GM23338 (cell line): ENCODE results near the gene ITIH5. TPM values are rescaled to one million over a fixed set of nuclear protein-coding genes. Genes with fewer than 3 reads are reported as not detected.

Experiments
- ATAC-seq: fragments of 200-7000 bp; cut with Tn5 transposase; 3 replicates; pipeline ENCODE4 v1.9.1; 2020
- DNase-seq: peaks from one replicate; pipeline ENCODE4 v3.0.0-alpha.2; 2015; ENCODE audit warnings: low spot score
- H2AFZ ChIP-seq: fragments of 200-600 bp; sonication (generic); 2 replicates; pipeline ENCODE4 v1.8.0; 2016; ENCODE audit warnings: antibody characterized with exemption, mild to moderate bottlenecking, moderate library complexity
- H3F3A ChIP-seq: fragments of 200-600 bp; sonication (generic); replicated peaks from 2 replicates; pipeline ENCODE4 v1.8.0; 2017; ENCODE audit warnings: antibody characterized with exemption, mixed run types, low read depth
- H3K27ac ChIP-seq: fragments of 200-600 bp; sonication (generic); 2 replicates; pipeline ENCODE4 v1.6.1; 2016; ENCODE audit warnings: low read depth
- H3K27me3 ChIP-seq: fragments of 200-600 bp; sonication (generic); 2 replicates; pipeline ENCODE4 v1.8.0; 2016; ENCODE audit warnings: mild to moderate bottlenecking, mixed run types, moderate library complexity; ENCODE audit not compliant: insufficient read depth
- H3K36me3 ChIP-seq: fragments of 200-600 bp; sonication (generic); 2 replicates; pipeline ENCODE4 v1.8.0; 2016; ENCODE audit warnings: mild to moderate bottlenecking; ENCODE audit not compliant: insufficient read depth
- H3K4me1 ChIP-seq: fragments of 200-600 bp; sonication (generic); 2 replicates; pipeline ENCODE4 v1.8.0; 2016; ENCODE audit warnings: mild to moderate bottlenecking, moderate library complexity; ENCODE audit not compliant: insufficient read depth
- H3K4me2 ChIP-seq: fragments of 200-600 bp; sonication (generic); 2 replicates; pipeline ENCODE4 v1.7.1; 2017; ENCODE audit warnings: mixed run types
- H3K4me3 ChIP-seq: fragments of 200-600 bp; sonication (generic); 2 replicates; pipeline ENCODE4 v1.6.1; 2016; ENCODE audit warnings: mixed run types
- H3K79me2 ChIP-seq: fragments of 200-600 bp; sonication (generic); replicated peaks from 2 replicates; pipeline ENCODE4 v1.8.0; 2017; ENCODE audit warnings: mild to moderate bottlenecking; ENCODE audit not compliant: insufficient read depth
- H3K9me2 ChIP-seq: fragments of 200-600 bp; sonication (generic); 2 replicates; pipeline ENCODE4 v1.8.0; 2017; ENCODE audit not compliant: insufficient read depth
- H4K20me1 ChIP-seq: fragments of 200-600 bp; sonication (generic); replicated peaks from 2 replicates; pipeline ENCODE4 v1.8.0; 2017; ENCODE audit warnings: mild to moderate bottlenecking; ENCODE audit not compliant: insufficient read depth
- H3K27ac Mint-ChIP-seq: 2 replicates; pipeline ENCODE4 v1.8.0; 2020; ENCODE audit warnings: inconsistent platforms, mild to moderate bottlenecking, moderate library complexity, mixed read lengths
- H3K27me3 Mint-ChIP-seq: 3 replicates; pipeline ENCODE4 v1.8.0; 2022; ENCODE audit warnings: low read depth, mild to moderate bottlenecking, moderate library complexity, mixed read lengths, inconsistent platforms; ENCODE audit not compliant: insufficient read depth, poor library complexity
- H3K36me3 Mint-ChIP-seq: 3 replicates; pipeline ENCODE4 v1.8.0; 2021; ENCODE audit warnings: low read depth, mild to moderate bottlenecking, inconsistent platforms, moderate library complexity, mixed read lengths
- H3K4me1 Mint-ChIP-seq: 3 replicates; pipeline ENCODE4 v1.8.0; 2020; ENCODE audit warnings: mild to moderate bottlenecking, inconsistent platforms, mixed read lengths
- H3K4me3 Mint-ChIP-seq: 3 replicates; pipeline ENCODE4 v1.8.0; 2021; ENCODE audit warnings: moderate library complexity, mild to moderate bottlenecking, inconsistent platforms, mixed read lengths
- H3K9me3 Mint-ChIP-seq: 3 replicates; pipeline ENCODE4 v1.8.0; 2020; ENCODE audit warnings: moderate library complexity, mild to moderate bottlenecking, inconsistent platforms, mixed read lengths
- CREB1 ChIP-seq: fragments of 250-450 bp; sonication (Bioruptor Pico); IDR thresholded peaks from 2 replicates; pipeline ENCODE4 v1.5.0; 2020; ENCODE audit warnings: low read depth, mild to moderate bottlenecking, moderate library complexity
- CTCF ChIP-seq, 2 experiments: fragments of 200-600 bp in 1 of 2; sonication (generic) in 1 of 2; conservative IDR thresholded peaks; 2 replicates each; pipeline versions ENCODE4 v1.5.1 to v1.6.1; 2016 to 2017; ENCODE audit warnings: antibody characterized with exemption in 2 of 2, low read depth in 2 of 2, mild to moderate bottlenecking in 2 of 2, moderate library complexity in 1 of 2
- EZH2 ChIP-seq: fragments of 200-600 bp; sonication (generic); IDR thresholded peaks from one replicate; pipeline ENCODE4 v1.8.0; 2017; ENCODE audit warnings: antibody characterized with exemption, mild to moderate bottlenecking, low read depth; ENCODE audit not compliant: unreplicated experiment
- JUNB ChIP-seq: IDR thresholded peaks from one replicate; pipeline ENCODE4 v1.6.1; 2016; ENCODE audit warnings: antibody characterized with exemption; ENCODE audit not compliant: unreplicated experiment
- NANOG ChIP-seq: IDR thresholded peaks from 2 replicates; pipeline ENCODE4 v1.6.1; 2016; ENCODE audit warnings: antibody characterized with exemption, borderline replicate concordance
- POLR2AphosphoS5 ChIP-seq: IDR thresholded peaks from 2 replicates; pipeline ENCODE4 v1.6.1; 2016; ENCODE audit warnings: antibody characterized with exemption, low read depth
- REST ChIP-seq: IDR thresholded peaks from one replicate; pipeline ENCODE4 v1.6.1; 2018; ENCODE audit warnings: antibody characterized with exemption; ENCODE audit not compliant: unreplicated experiment
- STAT1 ChIP-seq: IDR thresholded peaks from one replicate; pipeline ENCODE4 v1.6.1; 2016; ENCODE audit warnings: antibody characterized with exemption; ENCODE audit not compliant: unreplicated experiment
- ZNF114 ChIP-seq: fragments of 250-450 bp; sonication (Bioruptor Pico); IDR thresholded peaks from 2 replicates; pipeline ENCODE4 v1.5.0; 2020; ENCODE audit warnings: mild to moderate bottlenecking, moderate library complexity
- polyA plus RNA-seq: library from polyadenylated mRNA; unstranded; fragments of >200 nt; fragmentation: Nextera tagmentation; extraction: Ambion mirVana; gene quantifications from 2 replicates; pipeline ENCODE4 v1.2.1, GENCODE V29; 2016
- total RNA-seq: library from RNA; depleted of rRNA; stranded (reverse); fragments of >200 nt; shearing (Covaris generic); gene quantifications from 2 replicates; pipeline ENCODE4 v1.2.3, GENCODE V29; 2014
- TF ChIP-seq, protein P1 (sequence below): IDR thresholded peaks from 2 replicates; pipeline ENCODE4 v1.6.1; 2016; ENCODE audit warnings: antibody characterized with exemption

Gene ITIH5
- total and polyA plus RNA-seq, 2 experiments from 2014 or later, result 0.99 to 2.2 TPM

DNA sequence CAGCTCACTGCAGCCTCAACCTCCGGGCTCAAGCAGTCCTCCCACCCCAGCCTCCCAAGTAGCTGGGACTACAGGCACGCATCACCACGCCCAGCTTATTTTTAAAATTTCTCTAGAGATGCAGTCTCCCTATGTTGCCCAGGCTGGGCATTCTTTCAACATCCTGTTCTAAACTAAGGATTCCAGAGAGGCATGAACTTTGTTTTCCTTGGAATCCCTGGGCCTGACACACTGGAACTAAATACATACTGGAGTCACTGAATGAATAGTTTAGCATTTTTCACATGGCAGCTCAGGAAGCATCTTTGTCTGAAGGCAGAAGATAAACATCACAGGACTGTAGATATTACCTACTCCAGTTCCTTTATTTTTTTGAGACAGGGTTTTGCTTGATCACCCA is 108.7 kb downstream of the ITIH5 start:
- H3K9me3 Mint-ChIP-seq, result no peaks in the 10 kb centered on the region
- Histone ChIP-seq H3K4me2 (no peak overlapping the region), H3K27me3 (no peaks in the 10 kb centered on the region), H2AFZ (no peak overlapping the region), H3K4me1 (no peaks in the 10 kb centered on the region; the same call in 1 of the 2 replicates), H3F3A (no peaks in the 10 kb centered on the region), H3K27ac (no peak overlapping the region), H3K9me2 (no peaks in the 10 kb centered on the region), H4K20me1 (no peaks in the 10 kb centered on the region), H3K4me3 (no peak overlapping the region), H3K36me3 (no peaks in the 10 kb centered on the region), H3K79me2 (no peaks in the 10 kb centered on the region)
- no peak overlapping the region for H3K4me3 Mint-ChIP-seq
- H3K27ac Mint-ChIP-seq, result no peak overlapping the region
- peaks cover 12% of the 10 kb centered on the region for H3K27me3 Mint-ChIP-seq
- ATAC-seq (no peak), DNase-seq (no peak)
- peaks cover 19% of the 10 kb centered on the region for H3K4me1 Mint-ChIP-seq
- H3K36me3 Mint-ChIP-seq, result no peaks in the 10 kb centered on the region
- TF ChIP-seq NANOG (no peak), REST (no peak), POLR2AphosphoS5 (no peak), JUNB (no peak), CREB1 (CRISPR knock-in tag) (no peak), CTCF (conservative IDR thresholded peaks at IDR 0.05; ENCODE audit: low read depth in 2 of 2) (no peak), EZH2 (no peak), STAT1 (no peak), ZNF114 (CRISPR knock-in tag) (no peak)
- TF ChIP-seq, protein P1, sequence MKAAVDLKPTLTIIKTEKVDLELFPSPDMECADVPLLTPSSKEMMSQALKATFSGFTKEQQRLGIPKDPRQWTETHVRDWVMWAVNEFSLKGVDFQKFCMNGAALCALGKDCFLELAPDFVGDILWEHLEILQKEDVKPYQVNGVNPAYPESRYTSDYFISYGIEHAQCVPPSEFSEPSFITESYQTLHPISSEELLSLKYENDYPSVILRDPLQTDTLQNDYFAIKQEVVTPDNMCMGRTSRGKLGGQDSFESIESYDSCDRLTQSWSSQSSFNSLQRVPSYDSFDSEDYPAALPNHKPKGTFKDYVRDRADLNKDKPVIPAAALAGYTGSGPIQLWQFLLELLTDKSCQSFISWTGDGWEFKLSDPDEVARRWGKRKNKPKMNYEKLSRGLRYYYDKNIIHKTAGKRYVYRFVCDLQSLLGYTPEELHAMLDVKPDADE, result no peak

GRCh38 chr10:7553531-7553930 is 113.2 kb downstream of the ITIH5 start:
- Histone ChIP-seq H3K36me3 (no peaks in the 10 kb centered on the region), H3K4me2 (no peak overlapping the region), H2AFZ (no peak overlapping the region), H4K20me1 (no peaks in the 10 kb centered on the region), H3K4me3 (no peak overlapping the region), H3K9me2 (no peaks in the 10 kb centered on the region), H3F3A (no peaks in the 10 kb centered on the region), H3K79me2 (no peaks in the 10 kb centered on the region), H3K27me3 (no peaks in the 10 kb centered on the region), H3K4me1 (no peaks in the 10 kb centered on the region), H3K27ac (no peak overlapping the region)
- H3K27ac Mint-ChIP-seq, result no peak overlapping the region
- no peak overlapping the region for H3K4me3 Mint-ChIP-seq
- peaks cover 5% of the 10 kb centered on the region for H3K4me1 Mint-ChIP-seq
- no peak for TF ChIP-seq CREB1 (CRISPR knock-in tag)
- no peaks in the 10 kb centered on the region for H3K36me3 Mint-ChIP-seq
- ATAC-seq (no peak), DNase-seq (no peak)
- peaks cover 10% of the 10 kb centered on the region for H3K27me3 Mint-ChIP-seq
- no peaks in the 10 kb centered on the region for H3K9me3 Mint-ChIP-seq
